ENCODE data around the gene RYR3. TPM values are rescaled to one million over a fixed set of nuclear protein-coding genes. Genes with fewer than 3 reads are reported as not detected.
A peak's percentile ranks its signal among the peaks of the same experiment; 100 is the strongest.

Gene RYR3
- total RNA-seq, 4 donors from 2014 or later = 9.1 to 64.0 (median 30.4) TPM

DNA sequence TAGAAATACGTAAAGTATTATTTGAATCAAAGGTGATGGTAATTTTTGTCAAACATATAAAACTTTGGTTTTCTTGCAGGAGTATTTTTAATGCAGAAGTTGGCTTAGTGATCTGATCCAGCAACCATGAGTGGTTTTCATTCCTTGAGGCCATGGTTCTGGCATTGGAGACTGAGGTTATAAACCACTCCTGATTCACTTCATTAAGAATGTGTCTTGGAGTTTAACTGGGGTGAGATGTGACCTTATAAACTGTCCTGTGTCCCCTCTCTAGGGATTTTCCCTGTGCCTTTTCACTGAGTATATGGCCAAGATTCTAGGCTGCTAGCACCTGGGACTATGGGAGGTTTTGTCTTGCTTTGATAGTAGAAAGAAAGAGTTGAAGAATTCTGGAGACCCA, 94.3 kb downstream of the RYR3 start:
- DNase-seq = no peak
- H3K4me1 ChIP-seq = no peaks in the 10 kb centered on the region
- no peaks in the 10 kb centered on the region for H3K27me3 ChIP-seq
- no peak overlapping the region for H3K27ac ChIP-seq
- H3K4me3 ChIP-seq = no peak overlapping the region
- no peak for TF ChIP-seq POLR2A (IDR thresholded peaks at IDR 0.05)
- no peak for TF ChIP-seq CTCF (IDR thresholded peaks at IDR 0.05)
- intact Hi-C loops (cut with DNase I; ENCODE audit: low total_unique reads) = no loop called here
- H3K36me3 ChIP-seq = no peaks in the 10 kb centered on the region
- H3K9me3 ChIP-seq = no peaks in the 10 kb centered on the region

DNA sequence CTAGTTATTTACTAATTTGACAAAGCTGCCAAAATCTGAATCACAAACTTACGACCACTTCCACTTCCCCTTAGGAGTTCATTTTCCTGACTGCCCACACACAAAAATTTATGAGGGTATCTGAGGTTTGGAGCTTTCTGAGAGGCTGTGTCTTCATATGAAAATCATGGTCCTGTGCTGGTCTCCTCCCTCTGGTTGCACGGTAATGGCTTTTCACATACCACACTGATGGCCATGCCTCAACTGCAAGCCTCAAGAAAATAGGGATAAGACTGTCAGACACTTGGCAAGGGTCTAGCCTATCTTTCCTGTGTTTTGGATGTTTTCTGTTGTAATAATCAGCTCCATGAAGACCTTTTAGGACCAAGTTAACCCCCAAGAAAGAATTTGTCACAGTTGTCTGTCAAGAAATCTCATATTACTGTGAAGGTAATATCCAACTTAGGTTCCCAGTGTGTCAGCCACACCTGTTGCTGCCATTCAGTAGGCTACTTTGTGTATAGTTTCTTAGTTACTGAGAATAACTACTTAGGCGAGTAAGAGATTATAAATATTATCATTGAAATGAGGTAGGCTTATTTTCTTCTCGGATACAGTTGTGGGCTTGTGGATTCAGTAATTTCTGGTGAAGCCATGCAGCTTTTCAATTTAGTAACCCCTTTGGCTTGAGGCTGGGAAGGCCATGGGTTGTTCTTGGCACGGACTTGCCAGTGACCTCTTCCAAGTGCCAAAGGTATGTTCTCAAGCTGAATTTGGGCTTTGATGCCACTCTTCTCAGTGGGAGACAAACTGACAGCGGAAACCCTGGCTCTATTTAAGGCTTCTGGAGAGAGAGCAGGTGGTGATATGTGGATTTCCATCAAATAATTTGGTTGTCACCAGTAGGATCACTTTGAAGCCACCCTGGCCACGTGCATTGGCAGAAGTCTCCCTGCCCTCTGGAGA, 101.1 kb downstream of the RYR3 start:
- Histone ChIP-seq H3K4me1 (no peaks in the 10 kb centered on the region), H3K36me3 (no peaks in the 10 kb centered on the region), H3K27ac (no peak overlapping the region), H3K4me3 (no peak overlapping the region), H3K9me3 (no peaks in the 10 kb centered on the region), H3K27me3 (no peaks in the 10 kb centered on the region)
- no peak for DNase-seq
- intact Hi-C loops (cut with DNase I; ENCODE audit: low total_unique reads) = no loop called here
- TF ChIP-seq POLR2A (IDR thresholded peaks at IDR 0.05) = no peak
- no peak for TF ChIP-seq CTCF (IDR thresholded peaks at IDR 0.05)

DNA sequence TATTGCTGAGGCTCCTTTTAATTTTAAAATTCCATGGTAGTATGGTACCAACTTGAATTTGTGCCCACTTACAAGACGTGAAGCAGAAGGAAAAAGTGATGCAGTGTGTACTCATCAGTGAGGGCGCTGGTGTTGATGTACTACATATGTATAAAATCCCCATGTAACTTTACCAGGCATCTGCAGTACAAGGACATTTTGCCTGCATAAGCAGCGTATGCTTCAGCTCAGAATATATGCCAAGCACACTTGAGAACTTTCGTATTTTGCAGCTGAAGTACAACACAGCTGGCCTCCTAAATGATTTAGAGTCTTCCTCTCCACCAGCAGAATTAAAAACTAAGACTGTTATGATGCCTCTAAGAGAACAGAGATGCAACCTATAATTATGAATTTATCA, 108.9 kb downstream of the RYR3 start:
- no peaks in the 10 kb centered on the region for H3K27me3 ChIP-seq
- no peaks in the 10 kb centered on the region for H3K4me1 ChIP-seq
- intact Hi-C loops (cut with DNase I; ENCODE audit: low total_unique reads) = no loop called here
- no peak for TF ChIP-seq CTCF (IDR thresholded peaks at IDR 0.05)
- TF ChIP-seq POLR2A (IDR thresholded peaks at IDR 0.05) = no peak
- DNase-seq = no peak
- H3K27ac ChIP-seq = no peak overlapping the region
- H3K4me3 ChIP-seq = no peak overlapping the region
- no peaks in the 10 kb centered on the region for H3K36me3 ChIP-seq
- H3K9me3 ChIP-seq = no peaks in the 10 kb centered on the region

GRCh38 chr15:33424025-33424424, 113.3 kb downstream of the RYR3 start:
- Histone ChIP-seq H3K4me3 (no peak overlapping the region), H3K36me3 (no peaks in the 10 kb centered on the region), H3K27me3 (no peaks in the 10 kb centered on the region), H3K27ac (no peak overlapping the region), H3K9me3 (no peaks in the 10 kb centered on the region), H3K4me1 (no peaks in the 10 kb centered on the region)
- TF ChIP-seq CTCF (IDR thresholded peaks at IDR 0.05) = no peak
- TF ChIP-seq POLR2A (IDR thresholded peaks at IDR 0.05) = no peak
- DNase-seq = no peak
- intact Hi-C loops (cut with DNase I; ENCODE audit: low total_unique reads) = no loop called here

DNA sequence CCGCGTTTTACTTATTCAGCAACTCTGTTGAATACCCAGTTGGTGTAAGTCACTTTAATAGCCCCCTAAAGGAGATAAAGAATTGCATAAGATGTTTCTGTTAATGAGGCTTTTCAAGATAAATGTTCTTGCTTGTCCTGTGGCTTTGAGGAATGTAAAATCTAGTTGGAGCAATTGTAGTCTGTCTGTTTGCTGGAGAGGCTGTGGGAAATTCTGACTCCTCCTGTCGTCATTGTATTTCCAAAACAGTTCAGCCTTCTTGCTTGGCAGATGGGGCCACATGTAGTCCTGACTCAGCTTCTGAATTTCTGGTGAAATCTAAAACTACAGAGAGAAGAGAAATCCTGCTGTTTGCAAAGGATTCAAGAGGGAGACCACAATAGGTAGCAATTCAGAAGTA, 114.4 kb downstream of the RYR3 start:
- Histone ChIP-seq H3K27ac (no peak overlapping the region), H3K9me3 (no peaks in the 10 kb centered on the region), H3K4me1 (no peaks in the 10 kb centered on the region), H3K27me3 (no peaks in the 10 kb centered on the region), H3K4me3 (no peak overlapping the region), H3K36me3 (no peaks in the 10 kb centered on the region)
- intact Hi-C loops (cut with DNase I; ENCODE audit: low total_unique reads) = no loop called here
- no peak for TF ChIP-seq POLR2A (IDR thresholded peaks at IDR 0.05)
- TF ChIP-seq CTCF (IDR thresholded peaks at IDR 0.05) = no peak
- DNase-seq = peak; percentile 20 to 48
